Stimulated activated CD4-positive, alpha-beta T cell treated with anti-CD3 and anti-CD28 coated beads, Interleukin-12 subunit alpha, Interleukin-12 subunit beta, amount 100 ng/mL, for 4 hours (primary cell): ENCODE data around the gene SGTB.

Experiments used
- DNase-seq: peaks from one replicate; pipeline ENCODE4 v3.0.0-alpha.2; 2020

SGTB gene, protein sequence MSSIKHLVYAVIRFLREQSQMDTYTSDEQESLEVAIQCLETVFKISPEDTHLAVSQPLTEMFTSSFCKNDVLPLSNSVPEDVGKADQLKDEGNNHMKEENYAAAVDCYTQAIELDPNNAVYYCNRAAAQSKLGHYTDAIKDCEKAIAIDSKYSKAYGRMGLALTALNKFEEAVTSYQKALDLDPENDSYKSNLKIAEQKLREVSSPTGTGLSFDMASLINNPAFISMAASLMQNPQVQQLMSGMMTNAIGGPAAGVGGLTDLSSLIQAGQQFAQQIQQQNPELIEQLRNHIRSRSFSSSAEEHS

DNA sequence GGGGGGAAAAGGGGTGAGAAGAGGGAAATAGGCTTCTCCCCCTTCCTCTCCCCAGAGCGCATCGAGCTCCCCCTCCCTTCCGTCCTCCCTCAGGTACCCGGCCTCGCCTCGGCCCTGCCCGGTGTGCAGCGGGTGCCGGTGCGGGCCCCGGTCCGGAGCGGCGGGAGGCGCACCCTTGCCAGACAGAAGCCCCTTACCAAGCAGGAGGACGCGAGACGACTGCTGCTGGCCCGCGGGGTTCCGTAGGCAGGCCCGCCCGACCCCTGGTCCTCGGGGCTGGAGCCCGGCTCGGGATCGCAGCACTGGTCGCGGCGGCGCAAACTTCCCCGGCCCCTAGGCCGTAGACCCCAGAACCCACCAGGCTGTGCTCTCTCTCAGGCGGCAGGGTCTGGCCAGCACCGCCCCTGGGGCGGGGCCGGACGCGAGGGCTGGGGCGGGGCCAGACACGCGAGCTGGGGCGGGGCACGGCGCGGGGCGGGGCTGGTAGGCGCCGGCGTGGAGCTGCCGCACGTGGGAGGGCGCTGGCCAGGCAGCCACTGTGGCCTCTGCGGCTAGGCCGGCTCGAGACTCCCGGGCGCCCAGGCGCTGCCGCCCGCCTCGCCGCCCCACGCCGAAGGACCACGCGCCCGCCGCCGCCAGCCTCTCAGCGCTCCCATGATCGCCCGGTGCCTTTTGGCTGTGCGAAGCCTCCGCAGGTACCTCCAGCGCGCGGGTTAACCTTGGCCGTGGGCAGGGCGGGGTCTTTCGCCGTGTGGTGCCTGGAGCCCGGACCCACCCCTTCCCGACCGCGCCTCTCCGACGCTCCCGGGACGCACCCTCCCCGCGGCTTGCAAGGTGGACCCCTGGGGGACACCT lies at the start of gene SGTB, which contains the start of gene NLN:
Gene SGTB, minus strand, starts transcription at position 390 of the 855 bp plus-strand sequence. CDS start 1,302 bp downstream, outside the sequence.
Gene NLN, plus strand, starts transcription at position 486 of the 855 bp plus-strand sequence. Its CDS starts 169 bp downstream, at position 655.
- DNase-seq: peak; percentile 87

DNA sequence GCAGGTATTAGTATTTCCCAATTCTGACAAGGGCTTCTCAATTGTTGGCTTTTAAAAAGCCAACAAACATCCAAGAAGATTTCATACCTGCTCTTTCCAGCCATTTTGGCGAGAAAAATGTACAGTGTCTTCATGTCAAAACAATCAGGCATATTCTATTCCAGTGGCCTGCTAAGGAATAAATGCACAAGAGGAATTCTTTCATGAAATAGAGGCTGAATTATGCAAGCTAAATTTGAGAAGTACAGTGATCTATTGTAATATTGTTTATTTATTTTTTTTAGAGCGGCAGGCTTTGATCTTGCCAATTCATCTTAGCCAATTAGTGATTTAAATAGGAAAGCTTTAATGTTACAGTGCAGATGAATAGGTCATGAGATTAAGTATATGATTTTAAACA lies 49.4 kb upstream of the SGTB start:
- DNase-seq: no peak

DNA sequence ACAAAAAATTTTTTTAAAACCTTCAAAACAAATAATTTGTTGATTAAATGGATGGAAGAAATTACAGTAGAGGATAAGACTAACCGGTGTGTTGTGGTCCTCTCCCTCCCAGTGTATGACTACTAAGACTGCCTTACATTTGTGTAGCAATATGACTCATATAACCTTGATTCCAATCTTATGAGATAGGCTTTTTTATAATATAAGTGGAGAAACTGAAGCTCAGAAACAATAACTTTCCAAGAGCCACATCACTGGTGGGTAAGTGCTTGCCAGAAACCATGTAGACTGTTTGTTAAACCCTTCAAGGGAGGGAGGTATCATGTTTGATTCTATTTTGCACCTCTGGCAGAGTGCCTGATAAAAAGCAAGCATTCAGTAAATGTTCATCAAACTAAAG lies 47.6 kb upstream of the SGTB start:
- DNase-seq: no peak

DNA sequence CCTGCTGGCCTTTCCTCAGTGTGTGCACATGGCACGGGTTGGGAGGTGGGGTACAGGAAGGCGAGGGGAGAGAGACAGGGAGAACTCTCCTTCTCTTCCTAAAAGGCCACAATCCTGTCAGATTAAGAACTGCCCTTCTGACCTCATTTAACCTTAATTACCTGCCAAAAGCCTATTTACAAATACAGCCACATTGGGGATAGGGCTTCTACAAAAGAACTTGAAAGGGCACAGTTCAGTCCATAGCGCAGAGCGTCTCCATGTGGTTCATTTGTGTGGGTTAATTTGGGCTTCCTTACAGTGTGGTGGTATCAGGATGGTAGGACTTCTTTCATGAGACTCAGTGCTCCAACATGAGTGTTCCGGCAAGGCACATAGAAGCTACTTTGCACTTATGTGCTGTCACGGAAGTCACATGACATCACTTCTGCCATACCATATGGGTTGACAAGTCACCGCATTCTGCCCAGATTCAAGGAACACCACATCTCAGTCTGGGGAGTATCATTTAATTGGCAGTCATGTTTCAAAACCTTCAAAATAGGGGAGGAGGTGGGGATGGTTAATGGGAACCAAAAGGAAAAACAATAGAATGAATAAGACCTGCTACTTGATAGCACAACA lies 46.9 kb upstream of the SGTB start:
- DNase-seq: no peak

DNA sequence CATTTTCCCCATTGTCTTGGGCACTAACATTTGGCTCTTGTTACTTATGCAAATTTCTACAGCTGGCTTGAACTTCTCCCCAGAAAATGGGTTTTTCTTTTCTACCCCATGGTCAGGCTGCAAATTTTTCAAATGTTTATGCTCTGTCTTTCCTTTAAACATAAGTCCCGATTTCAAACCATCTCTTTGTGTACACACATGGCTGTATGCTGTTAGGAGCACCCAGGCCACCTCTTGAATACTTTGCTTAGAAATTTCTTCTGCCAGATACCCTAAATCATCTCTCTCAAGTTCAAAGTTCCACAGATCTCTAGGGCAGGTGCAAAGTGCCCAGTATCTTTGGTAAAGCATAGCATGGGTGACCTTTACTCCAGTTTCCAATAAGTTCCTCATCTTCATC lies 45.7 kb upstream of the SGTB start:
- no peak for DNase-seq

DNA sequence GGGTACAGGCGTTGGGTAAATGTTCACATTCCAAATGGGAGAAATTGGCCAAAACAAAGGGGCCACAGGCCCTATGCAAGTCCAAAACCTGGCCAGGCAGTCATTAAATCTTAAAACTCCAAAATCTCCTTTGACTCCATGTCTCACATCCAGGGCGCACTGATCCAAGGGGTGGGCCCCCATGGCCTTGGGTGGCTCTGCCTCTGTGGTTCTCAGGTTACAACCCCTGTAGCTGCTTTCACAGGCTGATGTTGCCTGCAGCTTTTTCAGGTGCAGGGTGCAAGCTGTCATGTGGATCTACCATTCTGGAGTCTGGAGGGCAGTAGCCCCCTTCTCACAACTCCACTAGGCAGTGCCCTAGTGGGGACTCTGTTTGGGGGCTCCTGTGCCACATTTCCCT lies 44.9 kb upstream of the SGTB start:
- no peak for DNase-seq

DNA sequence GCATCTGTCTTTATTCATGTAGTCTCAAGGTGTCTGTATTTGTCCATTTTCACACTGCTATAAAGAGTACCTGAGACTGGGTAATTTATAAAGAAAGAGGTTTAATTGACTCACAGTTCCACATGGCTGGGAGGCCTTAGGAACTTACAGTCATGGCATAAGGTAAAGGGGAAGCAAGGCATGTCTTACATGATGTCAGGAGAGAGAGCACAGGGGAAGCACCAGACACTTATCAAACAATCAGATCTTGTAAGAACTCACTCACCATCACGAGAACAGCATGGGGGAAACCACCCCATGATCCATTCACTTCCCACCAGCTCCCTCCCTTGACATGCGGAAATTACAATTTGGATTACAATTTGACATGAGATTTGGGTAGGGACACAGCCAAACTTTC lies 44.3 kb upstream of the SGTB start:
- DNase-seq: no peak

DNA sequence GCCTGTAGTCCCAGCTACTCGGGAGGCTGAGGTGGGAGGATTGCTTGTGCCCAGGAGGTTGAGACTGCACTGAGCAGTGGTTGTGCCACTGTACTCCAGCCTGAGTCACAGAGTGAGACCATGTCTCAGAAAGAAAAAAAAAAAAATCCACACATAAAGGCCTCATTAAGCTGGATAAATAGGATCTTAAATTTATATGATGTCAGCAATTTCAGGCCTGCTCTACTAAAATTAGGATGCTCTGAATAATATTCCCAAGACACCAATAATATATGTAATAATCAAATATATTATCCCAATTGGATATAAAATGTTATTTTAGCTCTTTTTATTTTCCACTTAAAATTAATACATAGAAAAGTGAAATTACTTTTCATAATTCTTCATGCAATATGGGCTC lies 43.7 kb upstream of the SGTB start:
- DNase-seq: no peak

DNA sequence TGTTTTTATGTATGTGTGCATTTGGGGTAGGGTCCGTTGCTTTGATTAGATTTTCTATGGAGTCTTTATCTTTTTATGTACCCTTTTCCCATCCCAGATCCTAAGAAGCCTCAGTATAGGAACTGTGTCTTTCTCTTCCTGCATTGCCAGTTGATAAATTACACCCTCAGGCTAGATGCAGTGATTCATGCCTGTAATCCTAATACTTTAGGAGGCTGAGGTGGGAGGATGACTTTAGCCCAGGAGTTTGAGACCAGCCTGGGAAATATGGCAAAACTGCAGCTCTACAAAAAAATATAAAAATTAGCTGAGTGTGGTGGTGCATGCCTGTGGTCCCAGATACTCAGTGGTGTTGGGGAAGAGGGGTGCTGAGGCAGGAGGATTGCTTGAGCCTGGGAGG lies 40.3 kb upstream of the SGTB start:
- no peak for DNase-seq

DNA sequence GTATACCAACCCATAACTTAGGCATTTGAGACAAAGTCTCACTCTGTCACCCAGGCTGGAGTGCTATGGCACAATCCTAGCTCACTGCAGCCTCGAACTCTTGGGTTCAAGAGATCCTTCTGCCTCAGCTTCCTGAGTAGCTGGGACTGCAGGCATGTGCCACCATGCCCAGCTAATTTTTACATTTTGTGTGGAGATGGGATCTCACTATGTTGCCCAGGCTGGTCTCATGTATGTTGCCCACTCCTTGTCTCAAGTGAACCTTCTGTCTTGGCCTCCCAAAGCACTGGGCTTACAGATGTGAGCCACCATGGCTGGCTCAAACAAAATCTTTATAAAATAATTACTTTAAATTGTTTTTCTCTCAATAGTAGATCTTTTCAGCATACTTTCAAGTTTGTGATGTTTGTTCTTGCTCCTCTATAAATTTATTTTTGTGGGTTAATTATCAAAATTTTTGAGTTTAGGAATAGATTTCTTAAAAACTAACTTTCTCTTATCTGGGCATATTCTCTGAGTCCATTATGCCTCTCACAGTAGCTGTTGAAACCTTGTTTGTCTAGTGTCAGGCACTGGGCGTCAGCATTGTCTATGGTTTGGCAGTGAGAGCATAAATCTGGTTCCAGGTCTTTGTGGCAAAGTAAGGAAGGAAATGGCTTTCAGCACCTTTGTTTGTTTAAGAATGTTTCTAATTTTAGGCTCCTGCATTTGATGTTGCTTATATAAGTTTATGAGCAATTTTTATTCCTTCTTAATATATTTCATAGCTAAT lies 38.8 kb upstream of the SGTB start:
- no peak for DNase-seq

DNA sequence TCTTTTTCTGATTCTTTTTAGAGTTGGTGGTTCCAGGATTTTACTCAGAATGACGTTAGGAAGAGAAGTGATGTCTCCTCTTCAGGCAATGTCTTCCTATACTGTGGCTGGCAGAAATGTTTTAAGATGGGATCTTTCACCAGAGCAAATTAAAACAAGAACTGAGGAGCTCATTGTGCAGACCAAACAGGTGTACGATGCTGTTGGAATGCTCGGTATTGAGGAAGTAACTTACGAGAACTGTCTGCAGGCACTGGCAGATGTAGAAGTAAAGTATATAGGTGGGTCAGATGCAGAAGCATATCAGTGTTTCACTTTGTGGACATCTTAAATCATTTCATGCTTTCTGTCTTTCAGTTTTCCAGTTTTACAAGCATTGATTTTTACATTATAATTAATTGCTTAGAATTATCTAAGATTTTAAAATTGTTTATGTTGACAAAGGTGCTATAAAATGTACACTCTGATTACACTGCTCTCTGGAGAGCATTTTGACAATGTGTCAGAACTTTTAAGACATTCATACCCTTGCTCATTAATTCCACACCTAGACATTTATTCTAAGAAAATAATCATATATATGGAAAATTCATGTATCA lies 36.7 kb upstream of the SGTB start:
- DNase-seq: no peak

DNA sequence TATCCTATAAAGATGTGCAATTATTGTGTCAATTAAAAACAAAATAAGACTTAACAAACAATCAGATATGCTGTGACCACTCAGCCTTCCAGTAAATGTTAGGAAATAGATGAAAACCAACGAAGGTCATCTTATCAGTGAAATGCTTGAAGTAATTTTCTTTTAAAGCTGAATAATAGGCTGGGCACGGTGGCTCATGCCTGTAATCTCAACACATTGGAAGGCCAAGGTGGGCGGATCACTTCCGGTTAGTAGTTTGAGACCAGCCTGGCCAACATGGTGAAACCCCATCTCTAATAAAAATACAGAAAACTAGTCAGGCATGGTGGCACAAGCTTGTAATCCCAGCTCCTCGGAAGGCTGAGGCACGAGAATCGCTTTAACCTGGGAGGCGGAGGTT lies 31.3 kb upstream of the SGTB start:
- DNase-seq: no peak

DNA sequence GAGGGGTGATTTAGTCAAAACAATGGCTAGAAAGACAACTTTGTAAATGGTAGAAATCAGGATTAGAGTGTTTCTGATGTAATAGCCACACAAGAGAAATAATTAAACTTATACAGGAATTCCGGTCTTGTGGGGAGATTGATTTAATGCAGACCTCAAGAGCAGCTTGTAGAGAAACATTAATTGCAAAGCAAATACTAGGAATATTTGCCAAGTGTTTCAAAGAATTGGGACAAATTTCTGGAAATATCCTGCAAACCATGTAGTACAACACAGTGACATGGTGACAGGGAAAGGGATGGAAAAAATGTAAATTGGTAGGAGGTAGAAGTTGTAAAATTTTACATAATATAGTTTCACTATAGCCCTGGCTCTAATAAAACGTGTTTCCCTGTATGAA lies 29.0 kb upstream of the SGTB start:
- no peak for DNase-seq

DNA sequence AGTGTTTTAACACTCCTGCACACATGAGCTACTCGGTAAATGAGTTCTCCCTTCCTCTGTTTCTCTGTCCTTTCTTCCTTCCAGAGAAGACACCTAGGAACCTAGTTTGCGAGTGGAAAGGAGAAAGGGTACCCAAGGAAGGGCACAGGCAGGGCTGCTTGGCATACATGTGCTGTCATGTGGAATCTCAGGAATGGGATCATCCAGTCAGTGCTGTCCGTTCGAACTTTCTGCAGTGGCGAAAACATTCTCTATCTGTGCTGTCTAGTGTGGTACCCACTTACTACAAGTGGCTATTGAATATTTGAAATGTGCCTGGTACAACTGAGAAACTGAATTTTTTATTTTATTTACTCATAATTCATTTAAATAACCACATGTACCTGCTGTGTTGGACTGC lies 28.0 kb upstream of the SGTB start:
- no peak for DNase-seq

DNA sequence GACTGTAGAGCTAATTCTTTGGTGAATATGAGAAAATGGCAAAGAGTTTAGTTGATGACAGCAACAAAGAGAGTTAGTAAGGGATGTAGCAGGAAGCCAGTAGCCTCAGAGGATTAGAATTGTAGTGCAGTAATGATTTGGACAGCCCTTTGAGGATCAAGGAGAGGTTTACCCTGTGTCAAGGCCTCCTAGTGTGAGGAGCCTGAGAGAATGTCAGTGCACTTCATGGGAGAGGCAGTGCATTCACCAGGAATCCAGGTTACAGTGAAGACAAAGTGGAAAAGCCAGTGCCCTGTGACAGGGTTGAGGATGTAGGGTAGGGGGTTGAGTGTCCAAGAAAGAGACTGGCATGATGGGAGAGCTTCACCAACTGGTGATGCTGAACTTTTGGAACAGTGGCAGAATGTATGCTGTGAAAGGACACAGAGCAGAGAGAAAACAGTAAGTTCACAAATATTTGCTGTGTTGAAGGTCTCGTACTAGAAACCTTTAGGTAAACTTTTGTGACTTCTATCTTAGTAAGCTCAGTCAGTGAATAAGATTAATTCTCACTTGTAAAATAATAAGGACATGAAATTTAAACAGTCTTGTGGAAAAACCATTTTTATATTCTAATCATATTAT lies 27.4 kb upstream of the SGTB start:
- DNase-seq: no peak

DNA sequence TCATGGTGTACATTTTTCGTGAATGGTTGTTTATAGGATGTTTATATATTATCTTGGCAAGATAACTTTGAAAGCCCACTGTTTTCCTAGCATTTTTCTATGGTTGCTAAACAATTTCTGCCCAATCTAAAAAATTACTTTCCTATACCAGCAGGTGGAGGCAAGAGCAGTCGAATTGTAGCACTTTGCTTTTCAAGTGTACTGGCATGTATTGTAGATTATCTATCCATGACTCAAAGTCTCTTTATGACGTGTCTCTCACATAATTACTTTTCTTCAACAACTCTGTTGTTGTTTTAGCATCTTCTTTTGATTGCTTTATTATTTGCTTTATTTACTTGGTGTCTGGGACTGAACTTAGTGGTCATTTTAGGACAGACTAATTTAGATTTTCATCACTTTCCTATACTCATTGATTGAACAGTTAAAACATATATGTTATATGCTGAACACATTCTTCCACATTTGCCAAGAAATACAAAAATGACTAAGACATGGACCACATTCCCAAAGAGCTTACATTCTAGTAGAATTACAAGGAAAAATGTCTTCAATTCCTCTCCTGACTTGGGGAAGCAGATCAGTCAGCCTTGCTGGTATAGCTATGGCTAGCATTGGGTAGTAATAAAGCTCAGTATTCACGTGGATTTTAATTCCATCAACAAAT lies 20.8 kb upstream of the SGTB start:
- no peak for DNase-seq

DNA sequence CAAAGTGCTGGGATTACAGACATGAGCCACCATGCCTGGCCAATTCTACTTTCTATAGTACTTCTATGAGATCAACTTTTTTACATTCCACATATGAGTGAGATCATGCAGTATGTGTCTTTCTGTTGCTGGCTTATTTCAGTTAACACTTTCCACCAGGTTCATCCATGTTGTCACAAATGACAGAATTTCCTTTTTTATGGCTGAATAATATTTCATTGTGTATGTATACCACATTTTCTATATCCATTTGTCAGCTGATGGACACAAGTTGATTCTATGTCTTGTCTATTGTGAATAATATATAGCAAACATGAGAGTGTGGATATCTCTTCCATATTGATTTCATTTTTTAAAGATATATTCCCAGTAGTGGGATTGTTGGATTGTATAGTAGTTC lies 17.3 kb upstream of the SGTB start:
- DNase-seq: no peak

DNA sequence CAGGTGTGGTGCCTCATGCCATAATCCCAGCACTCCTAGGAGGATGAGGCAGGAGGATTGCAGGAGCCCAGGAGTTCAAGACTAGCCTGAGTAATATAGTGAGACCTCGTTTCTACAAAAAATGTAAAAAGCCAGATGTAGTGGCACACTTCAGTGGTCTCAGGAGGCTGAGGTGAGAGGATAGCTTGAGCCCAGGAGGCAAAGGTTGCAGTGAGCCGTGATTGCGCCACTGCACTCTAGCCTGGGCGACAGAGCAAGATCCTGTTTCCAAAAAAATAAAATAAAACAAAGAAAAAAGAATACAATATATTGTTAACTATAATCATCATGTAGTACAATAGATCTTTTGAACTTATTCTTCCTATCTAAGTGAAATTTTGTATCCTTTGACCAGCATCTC lies 16.4 kb upstream of the SGTB start:
- no peak for DNase-seq

DNA sequence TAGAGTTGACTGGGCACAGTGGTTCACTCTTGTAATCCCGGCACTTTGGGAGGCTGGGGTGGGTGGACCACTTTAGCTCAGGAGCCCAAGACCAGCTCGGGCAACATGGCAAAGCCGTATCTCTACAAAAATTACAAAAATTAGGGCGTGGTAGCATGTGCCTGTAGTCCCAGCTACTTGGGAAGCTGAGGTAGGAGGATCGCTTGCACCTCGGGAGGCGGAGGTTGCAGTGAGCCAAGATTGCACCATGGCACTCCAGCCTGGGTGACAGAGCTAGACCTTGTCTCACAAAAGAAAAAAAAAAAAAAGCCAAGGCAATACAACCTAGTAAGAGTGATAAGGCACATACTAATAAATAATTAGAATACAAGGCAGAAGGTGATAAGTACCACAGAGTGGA lies 15.9 kb upstream of the SGTB start:
- DNase-seq: no peak

DNA sequence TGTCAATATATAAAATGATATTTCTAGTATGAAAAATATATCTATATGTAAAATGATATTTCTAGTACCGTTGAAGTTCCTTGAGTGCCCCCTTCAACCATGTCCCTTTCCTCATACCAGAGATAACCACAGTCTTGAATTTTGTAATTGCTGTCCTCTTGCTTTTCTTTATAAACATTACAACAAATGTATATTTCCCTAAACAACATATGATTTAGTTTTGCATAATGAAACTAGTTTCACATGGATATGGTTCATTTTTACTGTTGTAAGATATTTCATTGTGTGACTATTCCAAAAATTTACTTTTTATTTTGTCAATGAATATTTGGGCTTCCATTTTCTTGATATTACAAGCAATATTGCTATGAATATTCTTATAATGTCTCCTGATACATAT lies 14.1 kb upstream of the SGTB start:
- no peak for DNase-seq

DNA sequence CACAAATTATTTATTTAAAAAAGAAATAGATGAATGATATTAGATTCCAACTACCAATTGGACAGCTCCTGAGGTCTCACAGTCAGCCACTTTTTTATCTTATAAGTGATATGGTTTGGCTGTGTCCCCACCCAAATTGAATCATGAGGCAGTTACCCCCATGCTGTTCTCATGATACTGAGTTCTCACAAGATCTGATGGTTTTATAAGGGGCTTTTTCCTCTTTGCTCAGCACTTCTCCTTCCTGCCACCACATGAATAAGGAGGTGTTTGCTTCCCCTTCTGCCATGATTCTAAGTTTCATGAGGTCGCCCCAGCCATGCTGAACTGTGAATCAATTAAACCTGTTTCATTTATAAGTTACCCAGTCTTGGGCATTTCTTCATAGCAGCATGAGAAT lies 13.0 kb upstream of the SGTB start:
- no peak for DNase-seq
